IPS DF 6.9 (cell line): ENCODE results near the gene MED13.
A peak's percentile ranks its signal among the peaks of the same experiment; 100 is the strongest.
"Not testable (repeated sequence)": the region's sequence is repeated elsewhere in the genome, so short reads cannot be mapped to it uniquely, and the experiment has no call there.

ENCODE experiments used
- DNase-seq: peaks from one replicate; pipeline ENCODE4 v3.0.0-alpha.2; 2013; ENCODE audit warnings: low read depth, low spot score
- H3K27ac ChIP-seq: one replicate; pipeline ENCODE4 v1.5.1; 2013; ENCODE audit warnings: low read length, control low read depth
- H3K27me3 ChIP-seq: 2 replicates; pipeline ENCODE4 v1.6.1; 2013; ENCODE audit warnings: mild to moderate bottlenecking, low read length; ENCODE audit not compliant: control insufficient read depth, insufficient read depth
- H3K36me3 ChIP-seq: 2 replicates; pipeline ENCODE4 v1.6.1; 2013; ENCODE audit warnings: low read length; ENCODE audit not compliant: control insufficient read depth, insufficient read depth
- H3K4me1 ChIP-seq: 2 replicates; pipeline ENCODE4 v1.6.1; 2013; ENCODE audit warnings: low read length; ENCODE audit not compliant: control insufficient read depth, insufficient read depth
- H3K4me3 ChIP-seq: 2 replicates; pipeline ENCODE4 v1.5.1; 2013; ENCODE audit warnings: mild to moderate bottlenecking, low read length
- H3K9me3 ChIP-seq: 2 replicates; pipeline ENCODE4 v1.6.1; 2013; ENCODE audit warnings: low read length, inconsistent platforms; ENCODE audit not compliant: control insufficient read depth, insufficient read depth
- WGBS: extraction: QIAGEN DNeasy Blood & Tissue Kit; methylation state at CpG from one replicate; pipeline ENCODE4 v1.1.7; 2013; ENCODE audit warnings: mixed read lengths, missing lambda C conversion rate; ENCODE audit not compliant: insufficient read length, insufficient coverage; 5-methylcytosine and 5-hydroxymethylcytosine counted together

The MED13 gene

GRCh38 chr17:61927208-61928100 lies 137.6 kb downstream of the MED13 start, which contains the start of gene INTS2:
TSS of gene INTS2 (minus strand) at chr17:61927982. CDS start at chr17:61926644, 1,338 bp downstream.
- Histone ChIP-seq H3K27ac (no peak within 1 kb of the TSS), H3K9me3 (no peaks in the 10 kb centered on the region), H3K4me3 (peak within 1 kb of the TSS; percentile 83), H3K36me3 (no peaks in the 10 kb centered on the region), H3K27me3 (no peaks in the 10 kb centered on the region), H3K4me1 (no peaks in the 10 kb centered on the region)
- DNase-seq, result peak; percentile 82
- no CpG with 5 or more reads among the region's 58 CpGs for WGBS

- no peak for DNase-seq
- Histone ChIP-seq H3K27me3 (no peaks in the 10 kb centered on the region), H3K36me3 (no peaks in the 10 kb centered on the region), H3K4me1 (no peaks in the 10 kb centered on the region), H3K4me3 (peak overlapping the region; percentile 83; the same call in 1 of the 2 replicates), H3K27ac (no peak overlapping the region), H3K9me3 (no peaks in the 10 kb centered on the region)
- WGBS, result no CpG with 5 or more reads among the region's 4 CpGs
Measured at GRCh38 chr17:61926826-61927207, 138.3 kb downstream of the MED13 start.

- WGBS, result no CpG with 5 or more reads among the region's 15 CpGs
- not testable (repeated sequence) for H3K9me3 ChIP-seq, H3K27ac ChIP-seq, H3K4me3 ChIP-seq, H3K36me3 ChIP-seq, H3K27me3 ChIP-seq, DNase-seq, H3K4me1 ChIP-seq
Measured at GRCh38 chr17:61915162-61915561, 149.9 kb downstream of the MED13 start.

GRCh38 chr17:61908292-61909037 lies 156.6 kb downstream of the MED13 start:
- no CpG with 5 or more reads among the region's 7 CpGs for WGBS
- no peak for DNase-seq
- no peak overlapping the region for H3K27ac ChIP-seq
- no peak overlapping the region for H3K4me3 ChIP-seq
- no peaks in the 10 kb centered on the region for H3K27me3 ChIP-seq
- no peaks in the 10 kb centered on the region for H3K9me3 ChIP-seq
- no peaks in the 10 kb centered on the region for H3K4me1 ChIP-seq
- H3K36me3 ChIP-seq, result no peaks in the 10 kb centered on the region; the same call in 1 of the 2 replicates

GRCh38 chr17:61907361-61907760 lies 157.7 kb downstream of the MED13 start:
- no peak overlapping the region for H3K4me3 ChIP-seq
- H3K27me3 ChIP-seq, result no peaks in the 10 kb centered on the region
- WGBS, result no CpG with 5 or more reads among the region's 5 CpGs
- H3K27ac ChIP-seq, result no peak overlapping the region
- H3K4me1 ChIP-seq, result no peaks in the 10 kb centered on the region
- H3K36me3 ChIP-seq, result no peaks in the 10 kb centered on the region; the same call in 1 of the 2 replicates
- H3K9me3 ChIP-seq, result no peaks in the 10 kb centered on the region
- no peak for DNase-seq

GRCh38 chr17:61904094-61904710 lies 160.9 kb downstream of the MED13 start:
- Histone ChIP-seq H3K27me3 (no peaks in the 10 kb centered on the region), H3K4me3 (no peak overlapping the region), H3K9me3 (no peaks in the 10 kb centered on the region), H3K4me1 (no peaks in the 10 kb centered on the region), H3K36me3 (no peaks in the 10 kb centered on the region; the same call in 1 of the 2 replicates), H3K27ac (no peak overlapping the region)
- WGBS, result no CpG with 5 or more reads among the region's 5 CpGs
- no peak for DNase-seq

GRCh38 chr17:61903251-61903650 lies 161.8 kb downstream of the MED13 start:
- no CpG with 5 or more reads among the region's 3 CpGs for WGBS
- H3K27me3 ChIP-seq, result no peaks in the 10 kb centered on the region
- no peaks in the 10 kb centered on the region; the same call in 1 of the 2 replicates for H3K36me3 ChIP-seq
- no peak for DNase-seq
- H3K4me1 ChIP-seq, result no peaks in the 10 kb centered on the region
- H3K9me3 ChIP-seq, result no peaks in the 10 kb centered on the region
- H3K4me3 ChIP-seq, result no peak overlapping the region
- no peak overlapping the region for H3K27ac ChIP-seq

GRCh38 chr17:61897548-61898180 lies 167.4 kb downstream of the MED13 start:
- Histone ChIP-seq H3K4me3 (no peak overlapping the region), H3K36me3 (no peaks in the 10 kb centered on the region; the same call in 1 of the 2 replicates), H3K27ac (no peak overlapping the region), H3K4me1 (no peaks in the 10 kb centered on the region), H3K9me3 (no peaks in the 10 kb centered on the region), H3K27me3 (no peaks in the 10 kb centered on the region)
- 100% methylated on average over 1 of the region's 2 CpGs for WGBS
- no peak for DNase-seq

- WGBS, result no CpG with 5 or more reads among the region's 2 CpGs
Measured at GRCh38 chr17:61895391-61895790, 169.7 kb downstream of the MED13 start.

GRCh38 chr17:61894310-61894709 lies 170.8 kb downstream of the MED13 start:
- not testable (repeated sequence) for DNase-seq, H3K36me3 ChIP-seq, H3K9me3 ChIP-seq, H3K27ac ChIP-seq, H3K4me1 ChIP-seq, H3K4me3 ChIP-seq, H3K27me3 ChIP-seq
- no CpG with 5 or more reads among the region's 5 CpGs for WGBS

More at GRCh38 chr17:61895391-61895790, 169.7 kb downstream of the MED13 start:
- no peak overlapping the region for H3K4me3 ChIP-seq
- H3K27ac ChIP-seq, result no peak overlapping the region
- H3K4me1 ChIP-seq, result no peaks in the 10 kb centered on the region
- DNase-seq, result no peak
- no peaks in the 10 kb centered on the region for H3K9me3 ChIP-seq
- no peaks in the 10 kb centered on the region for H3K27me3 ChIP-seq
- H3K36me3 ChIP-seq, result no peaks in the 10 kb centered on the region; the same call in 1 of the 2 replicates
